ENCODE results near the gene CNST. TPM values are rescaled to one million over a fixed set of nuclear protein-coding genes. Genes with fewer than 3 reads are reported as not detected.
A peak's percentile ranks its signal among the peaks of the same experiment; 100 is the strongest.

Gene CNST
- total and polyA plus RNA-seq, 8 donors, result 3.6 to 12.9 (median 8.9) TPM

DNA sequence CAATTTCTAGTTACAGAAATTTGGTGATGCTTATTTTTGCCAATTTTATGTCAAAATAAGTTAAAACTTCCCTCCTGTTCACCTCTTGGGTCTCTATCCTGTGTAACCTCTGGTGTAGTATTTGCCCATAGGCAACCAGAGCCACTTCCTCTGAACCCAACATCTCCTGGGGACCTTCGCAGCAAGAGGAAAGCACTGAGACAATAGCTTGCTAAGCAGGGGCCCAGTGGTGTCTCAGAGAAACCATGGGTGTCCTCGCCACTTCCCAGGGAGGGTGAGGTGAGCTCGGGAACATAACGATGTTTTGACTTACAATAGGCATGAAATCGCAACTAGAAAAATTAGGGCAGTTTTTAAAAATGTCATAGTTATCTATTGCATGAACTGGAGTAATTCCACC is 101.5 kb downstream of the CNST start:
- H3K4me1 ChIP-seq, result no peaks in the 10 kb centered on the region
- no peak overlapping the region for H3K4me3 ChIP-seq
- TF ChIP-seq, protein P1, sequence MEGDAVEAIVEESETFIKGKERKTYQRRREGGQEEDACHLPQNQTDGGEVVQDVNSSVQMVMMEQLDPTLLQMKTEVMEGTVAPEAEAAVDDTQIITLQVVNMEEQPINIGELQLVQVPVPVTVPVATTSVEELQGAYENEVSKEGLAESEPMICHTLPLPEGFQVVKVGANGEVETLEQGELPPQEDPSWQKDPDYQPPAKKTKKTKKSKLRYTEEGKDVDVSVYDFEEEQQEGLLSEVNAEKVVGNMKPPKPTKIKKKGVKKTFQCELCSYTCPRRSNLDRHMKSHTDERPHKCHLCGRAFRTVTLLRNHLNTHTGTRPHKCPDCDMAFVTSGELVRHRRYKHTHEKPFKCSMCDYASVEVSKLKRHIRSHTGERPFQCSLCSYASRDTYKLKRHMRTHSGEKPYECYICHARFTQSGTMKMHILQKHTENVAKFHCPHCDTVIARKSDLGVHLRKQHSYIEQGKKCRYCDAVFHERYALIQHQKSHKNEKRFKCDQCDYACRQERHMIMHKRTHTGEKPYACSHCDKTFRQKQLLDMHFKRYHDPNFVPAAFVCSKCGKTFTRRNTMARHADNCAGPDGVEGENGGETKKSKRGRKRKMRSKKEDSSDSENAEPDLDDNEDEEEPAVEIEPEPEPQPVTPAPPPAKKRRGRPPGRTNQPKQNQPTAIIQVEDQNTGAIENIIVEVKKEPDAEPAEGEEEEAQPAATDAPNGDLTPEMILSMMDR (IDR thresholded peaks at IDR 0.05), result no peak
- H3K36me3 ChIP-seq, result peaks cover 0 to 11% (median 0%) of the 10 kb centered on the region in 3 donors
- ATAC-seq (no peak), DNase-seq (no peak), FAIRE-seq (no peak)
- WGBS, 2 donors, result 95 to 96% methylated on average over 5 of the region's 5 CpGs
- intact Hi-C loops (cut with DNase I), result no loop called here
- no peaks in the 10 kb centered on the region for H3K27me3 ChIP-seq
- no peak overlapping the region for H3K27ac ChIP-seq
- no peaks in the 10 kb centered on the region for H3K9me3 ChIP-seq

DNA sequence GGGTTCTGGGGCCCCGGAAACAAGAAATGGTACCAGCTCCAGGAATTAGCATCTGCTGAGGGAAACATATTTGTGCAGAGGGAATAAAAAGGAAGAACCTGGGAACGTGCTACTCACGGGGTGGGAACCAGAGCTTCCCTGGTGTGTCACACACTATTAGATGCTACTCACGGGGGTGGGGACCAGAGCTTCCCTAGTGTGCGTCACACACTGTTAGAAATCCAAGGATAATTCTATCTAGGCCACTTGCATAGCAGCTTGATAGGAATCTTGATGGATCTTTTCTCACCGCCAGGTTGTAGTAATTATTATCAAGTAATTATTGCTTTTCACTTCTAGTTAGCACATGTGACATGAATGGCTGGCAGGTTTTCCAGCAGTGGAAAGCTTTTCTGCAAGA is 103.4 kb downstream of the CNST start:
- Histone ChIP-seq H3K27me3 (no peaks in the 10 kb centered on the region), H3K9me3 (no peaks in the 10 kb centered on the region), H3K36me3 (peaks cover 0 to 11% (median 0%) of the 10 kb centered on the region in 3 donors), H3K27ac (no peak overlapping the region), H3K4me3 (no peak overlapping the region), H3K4me1 (no peaks in the 10 kb centered on the region)
- no peak for FAIRE-seq
- WGBS, 2 donors, result 90 to 92% methylated on average over 6 of the region's 6 CpGs
- no peak for DNase-seq
- TF ChIP-seq, protein P1 (IDR thresholded peaks at IDR 0.05), result no peak
- ATAC-seq, result no peak
- intact Hi-C loops (cut with DNase I), result no loop called here

DNA sequence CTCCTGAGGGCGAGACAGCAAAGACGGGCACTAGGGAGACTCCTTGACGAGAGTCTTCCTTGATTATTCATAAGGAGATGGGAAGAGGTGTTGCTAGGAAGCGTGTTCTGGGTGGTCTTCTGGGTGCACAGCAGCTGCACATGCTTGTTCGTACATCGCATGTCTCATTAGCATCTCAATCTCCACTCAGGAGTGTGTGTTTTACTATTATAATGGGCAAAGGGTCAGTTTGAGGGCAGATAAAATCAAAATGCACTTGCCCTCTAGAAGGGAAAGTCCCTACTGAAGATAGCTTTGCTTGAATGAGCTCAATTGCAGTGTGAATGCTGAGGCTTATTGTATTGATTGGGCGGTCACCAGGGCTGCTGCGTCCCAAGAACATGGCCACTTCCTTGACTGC is 107.8 kb downstream of the CNST start:
- TF ChIP-seq, protein P1 (IDR thresholded peaks at IDR 0.05), result no peak
- Histone ChIP-seq H3K36me3 (peaks cover 0 to 3% (median 0%) of the 10 kb centered on the region in 3 donors), H3K27me3 (no peaks in the 10 kb centered on the region), H3K9me3 (no peaks in the 10 kb centered on the region), H3K4me1 (no peaks in the 10 kb centered on the region), H3K27ac (no peak overlapping the region), H3K4me3 (no peak overlapping the region)
- FAIRE-seq, result no peak
- intact Hi-C loops (cut with DNase I), result no loop called here
- no peak for ATAC-seq
- DNase-seq, result no peak
- WGBS, 2 donors, result 93 to 96% methylated on average over 8 of the region's 8 CpGs

- intact Hi-C loops (cut with DNase I), result no loop called here
- H3K4me3 ChIP-seq, result no peak overlapping the region
- no peaks in the 10 kb centered on the region for H3K9me3 ChIP-seq
- H3K36me3 ChIP-seq, result no peaks in the 10 kb centered on the region
- WGBS, 2 donors, result 51 to 62% methylated on average over 2 of the region's 2 CpGs
- no peak overlapping the region for H3K27ac ChIP-seq
- DNase-seq (no peak), FAIRE-seq (peak; percentile 32), ATAC-seq (no peak)
- TF ChIP-seq, protein P1 (IDR thresholded peaks at IDR 0.05), result no peak
- H3K4me1 ChIP-seq, result no peaks in the 10 kb centered on the region
- H3K27me3 ChIP-seq, result no peaks in the 10 kb centered on the region
Measured at GRCh38 chr1:246677842-246678241, 111.6 kb downstream of the CNST start.

GRCh38 chr1:246678816-246679793 is 112.8 kb downstream of the CNST start:
- no peak overlapping the region for H3K27ac ChIP-seq
- no peaks in the 10 kb centered on the region for H3K36me3 ChIP-seq
- FAIRE-seq, result no peak
- intact Hi-C loops (cut with DNase I), result no loop called here
- H3K4me1 ChIP-seq, result no peaks in the 10 kb centered on the region
- 72 to 74% methylated on average over 18 of the region's 18 CpGs for WGBS, 2 donors
- no peak for DNase-seq
- no peaks in the 10 kb centered on the region for H3K27me3 ChIP-seq
- TF ChIP-seq, protein P1 (IDR thresholded peaks at IDR 0.05), result no peak
- peak in 1 of 4 donors; percentile 37 for ATAC-seq
- no peaks in the 10 kb centered on the region for H3K9me3 ChIP-seq
- H3K4me3 ChIP-seq, result no peak overlapping the region

All from pancreas (tissue), 10 donors.